HG02938 (cell line): ENCODE results near the gene MACC1.
"Not testable (repeated sequence)": the region's sequence is repeated elsewhere in the genome, so short reads cannot be mapped to it uniquely, and the experiment has no call there.

Source experiments
- ATAC-seq: cut with Tn5 transposase; IDR thresholded peaks from one replicate; pipeline ENCODE4 v1.9.1; 2021; ENCODE audit warnings: mild to moderate bottlenecking, moderate library complexity; ENCODE audit not compliant: unreplicated experiment

The MACC1 gene

DNA sequence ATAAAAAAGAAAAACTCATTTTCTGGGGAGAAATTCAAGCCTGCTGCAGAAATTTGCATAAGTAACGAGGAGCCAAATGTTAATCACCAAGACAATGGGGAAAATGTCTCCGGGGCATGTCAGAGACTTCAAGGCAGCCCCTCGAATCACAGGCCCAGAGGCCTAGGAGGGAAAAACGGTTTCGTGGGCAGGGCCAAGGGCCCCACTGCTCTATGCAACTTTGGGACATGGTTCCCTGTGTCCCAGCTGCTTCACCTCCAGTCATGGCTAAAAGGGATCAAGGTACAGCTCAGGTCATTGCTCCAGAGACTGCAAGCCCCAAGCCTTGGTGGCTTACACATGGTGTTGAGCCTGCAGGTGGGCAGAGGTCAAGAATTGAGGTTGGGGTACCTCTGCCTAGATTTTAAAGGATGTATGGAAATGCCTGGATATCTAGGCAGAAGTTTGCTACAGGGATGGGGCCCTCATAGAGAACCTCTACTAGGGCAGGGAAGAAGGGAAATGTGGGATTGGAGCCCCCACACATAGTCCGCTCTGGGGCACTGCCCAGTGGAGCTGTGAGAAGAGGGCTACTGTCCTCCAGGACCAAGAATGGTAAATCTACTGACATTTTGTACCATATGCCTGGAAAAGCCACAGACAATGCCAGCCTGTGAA is 8.4 kb downstream of the MACC1 start:
- no peak for ATAC-seq

GRCh38 chr7:20207811-20208210 is 9.4 kb downstream of the MACC1 start:
- ATAC-seq = not testable (repeated sequence)

DNA sequence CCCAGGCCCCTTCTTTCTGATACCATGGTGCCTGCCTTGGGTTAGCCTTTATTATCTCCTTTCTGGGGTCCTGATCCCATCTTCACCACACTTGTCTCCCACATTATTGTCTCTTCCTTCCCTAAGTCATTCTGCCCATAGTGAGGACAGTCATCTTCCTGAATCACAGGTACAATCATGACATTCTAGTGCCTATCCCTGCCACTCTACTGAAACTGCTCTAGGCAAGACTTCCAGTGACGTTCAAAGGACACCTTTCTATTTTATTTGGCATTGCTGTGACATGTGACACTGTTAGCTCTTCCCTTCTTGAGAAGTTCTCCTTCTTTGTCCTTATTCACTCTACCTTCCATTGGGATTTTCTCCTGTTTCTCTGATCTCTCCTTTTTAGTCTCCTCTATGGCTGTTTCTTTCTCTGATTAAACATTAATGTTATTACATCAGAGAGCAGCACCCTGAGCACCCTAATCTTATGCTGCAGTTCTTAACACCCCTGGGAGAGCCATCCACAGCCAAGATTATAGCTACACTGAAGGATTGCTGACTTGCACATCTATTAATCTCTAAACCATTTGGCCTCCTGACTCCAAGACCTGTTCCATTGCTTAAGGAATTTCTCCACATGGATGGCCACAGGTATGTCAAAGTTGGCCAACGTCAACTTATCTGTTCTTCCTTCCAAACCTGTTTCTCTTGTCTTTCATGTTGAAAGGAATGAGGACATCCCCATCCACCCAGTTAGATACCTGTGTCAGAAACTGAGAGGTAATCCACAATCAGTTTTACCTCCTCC is 10.9 kb downstream of the MACC1 start:
- no peak for ATAC-seq

DNA sequence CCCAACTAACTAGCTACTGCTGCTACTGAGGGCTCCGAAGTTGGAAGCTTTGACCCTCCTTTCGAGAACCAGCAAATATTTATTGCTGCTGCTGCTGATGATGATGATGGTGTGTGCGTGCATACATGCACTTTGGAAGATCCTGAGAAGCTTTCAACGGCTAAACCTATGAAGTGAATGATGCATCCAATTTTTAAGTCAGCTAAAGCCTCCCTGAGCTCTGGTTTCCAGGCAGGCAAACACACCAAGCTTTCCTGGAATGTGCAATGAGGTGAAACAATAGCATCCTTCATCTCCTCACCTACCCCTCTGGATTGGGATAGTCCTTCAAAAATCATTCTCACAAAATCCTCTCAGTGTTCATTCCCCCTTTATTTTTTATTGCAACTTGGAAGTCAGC is 13.9 kb downstream of the MACC1 start:
- no peak for ATAC-seq

- no peak for ATAC-seq
Observed at GRCh38 chr7:20201380-20201779, 15.8 kb downstream of the MACC1 start.

DNA sequence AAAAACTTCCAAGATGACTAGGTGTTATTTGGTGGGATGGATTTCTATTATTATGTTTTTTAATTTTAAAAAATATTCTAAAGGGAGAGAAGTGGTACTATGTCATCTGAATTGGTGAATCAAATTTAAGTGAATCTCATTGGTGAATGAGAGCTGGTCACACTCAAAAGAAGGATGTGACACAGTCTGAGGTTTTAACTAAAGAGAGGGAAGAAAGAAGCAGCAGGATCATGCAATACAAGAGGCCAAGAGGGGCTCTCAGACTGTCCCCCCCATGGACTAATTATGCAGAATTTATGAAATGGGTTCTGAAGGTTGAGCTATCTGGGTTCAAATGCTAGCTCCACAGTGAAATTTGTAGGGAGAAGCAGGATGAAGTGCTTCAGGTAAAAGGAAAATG is 16.2 kb downstream of the MACC1 start:
- no peak for ATAC-seq

DNA sequence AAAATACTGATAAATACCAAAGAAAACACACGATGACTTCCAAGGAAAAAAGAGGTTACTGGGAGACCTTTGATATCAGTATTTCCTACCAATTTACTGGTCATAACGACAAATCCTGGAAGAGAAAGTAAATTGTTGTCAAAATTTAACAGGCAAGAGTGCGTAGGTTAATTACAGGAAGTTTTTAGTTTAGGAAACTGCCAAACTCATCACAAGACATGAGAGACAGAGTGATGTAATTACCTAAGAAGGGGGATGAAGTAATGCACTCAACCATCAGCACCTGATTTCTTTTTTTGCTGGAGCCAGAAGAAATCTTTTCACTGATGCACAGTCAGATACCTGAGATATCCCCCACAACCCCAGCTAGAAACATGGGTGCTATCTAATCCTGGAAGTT is 16.8 kb downstream of the MACC1 start:
- ATAC-seq = peak; percentile 49

DNA sequence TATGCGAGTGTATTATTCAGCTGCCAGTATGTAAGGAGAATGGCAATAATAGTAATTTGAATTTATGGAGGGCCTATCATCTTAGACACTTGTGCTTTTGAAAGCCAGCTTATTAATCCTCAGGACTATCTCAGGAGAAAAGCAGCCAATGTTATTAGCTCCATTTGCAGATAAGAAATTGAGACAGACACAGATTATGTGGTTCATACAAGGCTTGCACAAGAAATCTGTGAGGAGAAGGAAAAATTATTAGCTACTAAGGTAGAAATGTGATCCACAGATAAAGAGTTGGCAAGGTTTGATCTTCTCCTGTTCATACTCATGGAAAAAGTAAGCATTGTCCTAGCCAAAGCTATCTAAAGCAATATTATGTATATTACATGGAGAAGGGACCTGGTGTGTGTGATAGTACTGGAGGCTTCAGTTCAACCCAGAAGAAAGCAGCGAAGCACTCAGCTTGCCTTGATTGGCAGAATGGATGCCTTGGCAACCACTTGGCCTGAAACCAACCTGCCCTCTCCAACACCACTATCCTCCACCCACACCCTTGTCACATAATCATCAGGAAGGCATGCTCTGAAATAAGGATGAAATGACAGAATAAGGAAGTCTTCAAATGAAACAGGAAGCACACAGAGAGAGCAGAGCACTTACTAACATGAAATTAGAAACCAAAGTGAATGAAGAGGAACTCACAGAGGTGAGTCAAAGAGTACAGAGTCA is 18.0 kb downstream of the MACC1 start:
- ATAC-seq = peak; percentile 82

GRCh38 chr7:20198260-20198659 is 18.9 kb downstream of the MACC1 start:
- ATAC-seq = no peak

- ATAC-seq = no peak
Observed at GRCh38 chr7:20197837-20198236, 19.3 kb downstream of the MACC1 start.

DNA sequence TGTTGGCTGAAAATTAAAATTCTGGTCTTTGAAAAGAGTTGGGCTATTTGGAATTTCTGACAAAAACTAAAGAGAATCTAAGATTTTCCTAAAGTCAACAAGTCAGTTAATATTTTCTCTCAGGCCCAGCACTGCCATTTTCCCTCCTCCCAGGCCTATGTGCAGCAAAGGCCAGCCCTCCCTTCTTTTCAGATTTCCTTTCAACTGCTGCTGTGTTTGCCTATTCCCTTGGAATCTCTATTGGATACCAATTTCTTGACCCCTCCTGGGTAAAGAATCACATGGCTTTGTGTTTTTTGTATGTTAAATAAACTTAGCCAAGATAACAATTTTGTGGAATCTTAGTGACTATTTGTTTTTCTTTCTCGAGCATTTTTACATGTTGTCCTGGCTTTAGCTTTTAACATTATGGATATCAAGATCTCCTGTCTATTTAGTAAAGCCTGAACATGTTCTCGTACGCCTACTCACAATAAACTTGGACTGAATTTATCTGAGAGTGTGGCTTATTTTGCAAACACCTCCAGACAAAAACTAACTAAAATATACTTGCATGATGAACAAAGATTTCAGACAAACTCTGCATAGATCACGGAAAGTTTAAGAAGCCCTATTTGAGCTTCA is 19.9 kb downstream of the MACC1 start:
- ATAC-seq = no peak

GRCh38 chr7:20194343-20194995 is 22.7 kb downstream of the MACC1 start:
- ATAC-seq = no peak

- ATAC-seq = no peak
Observed at GRCh38 chr7:20193873-20194272, 23.3 kb downstream of the MACC1 start.

DNA sequence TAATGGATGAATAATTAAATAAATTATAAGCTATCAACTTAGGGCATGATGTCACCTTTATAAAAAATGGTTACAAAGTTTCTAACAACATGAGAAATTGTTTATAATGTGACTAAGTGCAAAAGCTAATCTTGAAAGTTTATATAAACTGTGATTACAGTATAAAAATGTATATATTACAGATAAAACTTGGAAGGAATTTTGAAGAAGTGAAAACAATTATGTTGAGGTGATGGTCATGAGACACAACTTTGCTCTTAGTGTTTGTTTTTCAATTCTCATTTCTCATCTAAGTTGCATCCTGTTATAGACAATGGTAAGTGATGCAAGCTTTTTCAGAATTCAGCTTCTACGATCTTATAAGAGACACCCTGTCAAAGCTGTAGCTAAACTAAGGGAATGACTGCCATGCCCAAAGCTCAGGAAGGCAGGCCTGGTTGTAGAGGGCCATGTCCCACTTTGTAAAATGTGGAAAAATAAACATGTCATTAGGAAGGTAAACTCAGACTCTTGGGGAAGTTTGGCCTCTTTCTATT is 23.9 kb downstream of the MACC1 start:
- peak; percentile 85 for ATAC-seq

DNA sequence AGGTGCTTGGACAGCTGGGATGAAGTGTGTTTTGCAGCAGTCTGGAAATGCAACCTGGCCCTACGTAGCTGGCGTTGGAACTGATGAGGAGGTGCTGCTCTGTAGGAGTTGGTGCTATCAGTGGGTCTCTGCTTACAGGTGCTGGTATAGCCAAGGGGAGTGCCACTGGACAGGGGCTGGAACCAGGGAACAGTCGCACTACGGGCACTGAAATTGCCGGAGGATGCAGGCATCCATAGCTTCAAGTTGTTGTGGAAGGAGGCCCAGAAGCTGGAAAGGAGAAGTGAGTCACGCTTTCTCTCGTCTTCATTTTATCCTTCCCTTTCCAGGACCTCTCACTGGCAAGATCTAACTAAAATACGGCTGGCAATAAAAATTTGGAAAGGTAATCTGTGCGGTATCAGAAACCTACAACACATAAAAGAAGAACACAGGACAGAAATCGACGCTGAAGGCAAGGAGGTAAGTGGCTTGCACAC is 25.8 kb downstream of the MACC1 start:
- ATAC-seq = no peak

DNA sequence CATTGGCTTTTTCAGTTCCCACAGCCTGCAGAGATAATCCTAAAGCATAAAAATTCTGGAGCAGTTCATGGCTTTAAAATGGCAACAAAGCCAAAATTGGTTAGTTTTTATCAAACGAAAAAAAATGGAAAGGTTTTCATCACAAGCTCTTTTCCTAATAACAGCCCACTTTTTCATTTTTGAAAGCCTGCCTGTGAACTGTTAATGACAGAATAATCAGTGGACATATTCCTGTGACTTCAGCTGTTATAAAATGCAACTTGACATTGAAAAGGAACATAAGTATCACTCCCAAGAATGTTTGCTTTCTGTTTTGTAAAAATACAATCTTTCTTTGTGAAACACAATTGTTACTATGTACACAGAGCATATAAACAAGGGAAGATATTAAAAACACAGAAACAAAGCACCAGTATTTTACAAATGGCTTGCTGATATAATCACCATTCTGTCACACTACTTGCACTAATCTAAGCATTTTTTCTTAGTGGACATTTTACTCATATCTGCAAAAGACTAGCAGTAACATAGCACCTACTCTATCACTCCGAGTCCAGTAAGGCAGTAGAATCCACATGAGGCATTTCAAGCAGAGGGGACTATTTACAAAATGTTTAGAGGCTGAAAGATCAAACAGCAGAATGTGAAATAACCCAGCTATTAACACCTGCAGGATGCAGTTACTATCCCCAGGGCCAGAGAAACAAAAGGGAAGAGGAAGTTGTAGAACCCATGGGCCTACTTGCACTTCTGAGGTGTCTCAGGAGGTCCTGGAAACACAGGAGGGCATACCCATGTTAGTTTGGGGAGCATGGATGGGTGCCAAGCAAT is 26.4 kb downstream of the MACC1 start:
- no peak for ATAC-seq

- ATAC-seq = no peak
Observed at GRCh38 chr7:20189852-20190251, 27.3 kb downstream of the MACC1 start.

DNA sequence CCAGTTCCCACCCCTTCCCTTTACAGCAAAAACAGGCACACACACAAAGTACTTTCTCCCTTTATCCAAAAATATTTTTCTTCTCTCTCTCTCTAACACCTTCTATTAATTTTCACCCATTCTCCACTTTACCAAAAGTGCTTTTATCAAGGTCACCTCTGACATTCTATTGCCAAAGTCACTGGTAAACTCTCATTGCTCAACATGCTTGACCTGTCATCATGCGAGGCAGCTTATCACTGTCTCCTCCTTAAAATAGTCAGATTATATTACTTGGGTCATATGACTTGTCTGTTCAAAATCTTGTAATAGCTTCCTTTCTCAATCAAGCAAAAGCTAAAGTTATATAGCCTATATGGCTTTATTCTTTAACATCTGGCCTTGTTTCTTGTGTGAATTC is 28.6 kb downstream of the MACC1 start:
- ATAC-seq = no peak

- not testable (repeated sequence) for ATAC-seq
Observed at GRCh38 chr7:20187850-20188249, 29.3 kb downstream of the MACC1 start.

GRCh38 chr7:20185988-20186387 is 31.2 kb downstream of the MACC1 start:
- no peak for ATAC-seq
